ENCODE data around the gene OSBP2. TPM values are rescaled to one million over a fixed set of nuclear protein-coding genes. Genes with fewer than 3 reads are reported as not detected.

Gene OSBP2
- total and polyA plus RNA-seq, 10 of the 15 experiments (the other 5 are each of a cell fraction or from before 2014, with no cell fraction given): 0.11 to 7.7 (median 3.6) TPM

- TF ChIP-seq BCLAF1 (IDR thresholded peaks at IDR 0.05): no peak
- TF ChIP-seq CEBPB (IDR thresholded peaks at IDR 0.05; ENCODE audit: borderline replicate concordance in 1 of 2, low read depth in 2 of 2, low read length in 2 of 2): no peak
These were observed 114.4 kb downstream of the OSBP2 start (continued) for GRCh38 chr22:30809086-30809485.

- CTCF ChIA-PET: no interaction called here
- H2AFZ ChIP-seq (ENCODE audit: control insufficient read depth, low read depth, low read length): no peak overlapping the region
- H3K79me2 ChIP-seq (ENCODE audit: control insufficient read depth, insufficient read depth, low read length): no peaks in the 10 kb centered on the region
- H3K27me3 ChIP-seq (replicated peaks in 1 of 2; ENCODE audit: control insufficient read depth in 2 of 2, insufficient read depth in 2 of 2, low read length in 1 of 2): no peaks in the 10 kb centered on the region
- no peaks in the 10 kb centered on the region; the same call in 1 of the 2 replicates for H4K20me1 ChIP-seq (ENCODE audit: control insufficient read depth, insufficient read depth)
- H3K9me3 ChIP-seq (replicated peaks; ENCODE audit: control insufficient read depth, insufficient read depth, low read length): no peaks in the 10 kb centered on the region
- H3K4me1 ChIP-seq (ENCODE audit: control insufficient read depth, insufficient read depth, low read length): no peaks in the 10 kb centered on the region
- DNase-seq (ENCODE audit: low read depth, low spot score) (no peak), ATAC-seq (no peak), FAIRE-seq (no peak)
- H3K9ac ChIP-seq (ENCODE audit: control insufficient read depth, insufficient read depth, low read length): no peak overlapping the region
- H3K27ac ChIP-seq (ENCODE audit: control insufficient read depth, insufficient read depth): no peak overlapping the region
- H3K4me3 ChIP-seq: no peak overlapping the region
- SMC1A ChIA-PET (ENCODE audit: uncharacterized antibody, unreplicated experiment): no interaction called here
- 10% methylated on average over 4 of the region's 4 CpGs for WGBS (ENCODE audit: insufficient coverage, insufficient replicate concordance, low lambda C conversion rate, missing lambda C conversion rate)
- POLR2A ChIA-PET: no interaction called here
- no TSS peak for BruUV-seq (replicated peaks)
- in situ Hi-C loops (cut with MboI) (no loop called here), intact Hi-C loops (cut with micrococcal nuclease; ENCODE audit: unreplicated experiment) (no loop called here)
- H3K36me3 ChIP-seq (ENCODE audit: control insufficient read depth in 2 of 2, insufficient read depth in 2 of 2, low read length in 1 of 2): no peaks in the 10 kb centered on the region
- H3K4me2 ChIP-seq (ENCODE audit: control insufficient read depth, insufficient read depth): no peak overlapping the region
- RAD21 ChIA-PET (ENCODE audit: unreplicated experiment): no interaction called here
- TF ChIP-seq KDM1A (IDR thresholded peaks at IDR 0.05; ENCODE audit: borderline replicate concordance): no peak
- TF ChIP-seq CTCF (IDR thresholded peaks at IDR 0.05 in 2 of 3, conservative IDR thresholded peaks at IDR 0.05 in 1 of 3; ENCODE audit: control insufficient read depth in 2 of 3, extremely low read depth in 1 of 3, insufficient read depth in 1 of 3, low read depth in 3 of 3, low read length in 3 of 3): no peak
- TF ChIP-seq NFIC (IDR thresholded peaks at IDR 0.05; ENCODE audit: low read depth, low read length): no peak
- TF ChIP-seq HDAC2 (IDR thresholded peaks at IDR 0.05): no peak
- TF ChIP-seq ZBTB11 (CRISPR knock-in tag; IDR thresholded peaks at IDR 0.05): no peak
- TF ChIP-seq RFX5 (IDR thresholded peaks at IDR 0.05; ENCODE audit: low read depth, low read length): no peak
- TF ChIP-seq ZNF274 (IDR thresholded peaks at IDR 0.05; ENCODE audit: insufficient read depth, insufficient read length): no peak
- TF ChIP-seq LARP7 (IDR thresholded peaks at IDR 0.05): no peak
- TF ChIP-seq NFXL1 (IDR thresholded peaks at IDR 0.05; ENCODE audit: borderline replicate concordance): no peak
These were observed 115.4 kb downstream of the OSBP2 start for GRCh38 chr22:30810105-30810504.
